Left lobe of liver (tissue), 2 donors: ENCODE measurements around the gene SULF2. TPM values are rescaled to one million over a fixed set of nuclear protein-coding genes. Genes with fewer than 3 reads are reported as not detected.
A peak's percentile ranks its signal among the peaks of the same experiment; 100 is the strongest.

Experiments
- ATAC-seq: fragments of 200-7000 bp; cut with Tn5 transposase; one replicate; pipeline ENCODE4 v1.9.1; 2020; ENCODE audit warnings: mild to moderate bottlenecking, moderate library complexity
- DNase-seq: peaks from one replicate; pipeline ENCODE4 v3.0.0-alpha.2; 2020; ENCODE audit warnings: low spot score
- total RNA-seq: library from RNA; stranded (reverse); gene quantifications from one replicate; pipeline ENCODE4 v1.2.1, GENCODE V29; 2021
- donor health status: DM: no; HTN: no; CAD: no; lungs with moderate emphysema.
- donor health status: DM: no; HTN: yes; CAD: no.

Gene SULF2
- total RNA-seq, 1 donor from 2014 or later, result 110 TPM

- ATAC-seq, result no peak
- no peak for DNase-seq
These were observed 20.0 kb downstream of the SULF2 start for GRCh38 chr20:47765271-47765670.

GRCh38 chr20:47764154-47764733 lies 21.0 kb downstream of the SULF2 start:
- ATAC-seq, result no peak

GRCh38 chr20:47762699-47763268 lies 22.5 kb downstream of the SULF2 start:
- DNase-seq (no peak), ATAC-seq (peak; percentile 43)

More at GRCh38 chr20:47764154-47764733, 21.0 kb downstream of the SULF2 start:
- DNase-seq, result no peak

- DNase-seq (no peak), ATAC-seq (no peak)
These were observed 23.7 kb downstream of the SULF2 start for GRCh38 chr20:47761482-47762047.

- no peak for ATAC-seq
- no peak for DNase-seq
These were observed 24.4 kb downstream of the SULF2 start for GRCh38 chr20:47760686-47761481.

- ATAC-seq (no peak), DNase-seq (no peak)
These were observed 26.5 kb downstream of the SULF2 start for GRCh38 chr20:47758517-47759450.

GRCh38 chr20:47757145-47758035 lies 27.9 kb downstream of the SULF2 start:
- DNase-seq (no peak), ATAC-seq (no peak)

GRCh38 chr20:47754946-47755652 lies 30.2 kb downstream of the SULF2 start:
- DNase-seq, result no peak
- ATAC-seq, result no peak

GRCh38 chr20:47754388-47754715 lies 30.9 kb downstream of the SULF2 start:
- DNase-seq (no peak), ATAC-seq (no peak)

GRCh38 chr20:47753576-47754387 lies 31.5 kb downstream of the SULF2 start:
- ATAC-seq (no peak), DNase-seq (no peak)

GRCh38 chr20:47751449-47751848 lies 33.8 kb downstream of the SULF2 start:
- ATAC-seq (no peak), DNase-seq (no peak)

GRCh38 chr20:47749339-47749738 lies 35.9 kb downstream of the SULF2 start:
- peak; percentile 45 for ATAC-seq
- no peak for DNase-seq

GRCh38 chr20:47748823-47749222 lies 36.5 kb downstream of the SULF2 start:
- no peak for ATAC-seq
- no peak for DNase-seq

GRCh38 chr20:47748069-47748468 lies 37.2 kb downstream of the SULF2 start:
- ATAC-seq, result no peak
- DNase-seq, result no peak

GRCh38 chr20:47747669-47748031 lies 37.6 kb downstream of the SULF2 start:
- no peak for DNase-seq
- no peak for ATAC-seq

GRCh38 chr20:47744803-47745202 lies 40.5 kb downstream of the SULF2 start:
- ATAC-seq (no peak), DNase-seq (no peak)

- no peak for DNase-seq
- ATAC-seq, result no peak
These were observed 41.6 kb downstream of the SULF2 start for GRCh38 chr20:47743671-47744070.
